Parathyroid adenoma (tissue), 2 donors: ENCODE results near the gene DAPK1.
A peak's percentile ranks its signal among the peaks of the same experiment; 100 is the strongest.

Source experiments
- H2AFZ ChIP-seq: fragments of 300-600 bp; sonication (generic); one replicate; pipeline ENCODE4 v1.7.0; 2017; ENCODE audit warnings: antibody characterized with exemption, mild to moderate bottlenecking
- H3K27ac ChIP-seq: fragments of 300-600 bp; sonication (generic); one replicate; pipeline ENCODE4 v1.7.0; 2017
- H3K27me3 ChIP-seq: fragments of 300-600 bp; sonication (generic); one replicate; pipeline ENCODE4 v1.7.0; 2017; ENCODE audit warnings: low read length; ENCODE audit not compliant: control insufficient read depth, insufficient read depth
- H3K36me3 ChIP-seq: fragments of 300-600 bp; sonication (generic); one replicate; pipeline ENCODE4 v1.7.0; 2017; ENCODE audit warnings: low read length; ENCODE audit not compliant: control insufficient read depth, insufficient read depth
- H3K4me1 ChIP-seq: fragments of 300-600 bp; sonication (generic); one replicate; pipeline ENCODE4 v1.7.0; 2017; ENCODE audit warnings: control low read depth
- H3K4me2 ChIP-seq: fragments of 300-600 bp; sonication (generic); one replicate; pipeline ENCODE4 v1.7.0; 2017; ENCODE audit warnings: low read length
- H3K4me3 ChIP-seq: fragments of 300-600 bp; sonication (generic); one replicate; pipeline ENCODE4 v1.7.0; 2017; ENCODE audit warnings: low read depth, low read length
- H3K79me2 ChIP-seq: fragments of 300-600 bp; sonication (generic); one replicate; pipeline ENCODE4 v1.7.0; 2017; ENCODE audit warnings: control low read depth
- H3K9ac ChIP-seq: fragments of 300-600 bp; sonication (generic); one replicate; pipeline ENCODE4 v1.7.0; 2017; ENCODE audit warnings: mild to moderate bottlenecking
- H3K9me3 ChIP-seq: fragments of 300-600 bp; sonication (generic); one replicate; pipeline ENCODE4 v1.7.0; 2017; ENCODE audit warnings: low read length; ENCODE audit not compliant: control insufficient read depth
- TF ChIP-seq, protein P1 (sequence below): fragments of 300-600 bp; sonication (generic); IDR thresholded peaks from one replicate; pipeline ENCODE4 v1.7.0; 2017; ENCODE audit warnings: antibody characterized with exemption, mild to moderate bottlenecking
- donor health status: primary hyperparathyroidism.

DAPK1 gene

DNA sequence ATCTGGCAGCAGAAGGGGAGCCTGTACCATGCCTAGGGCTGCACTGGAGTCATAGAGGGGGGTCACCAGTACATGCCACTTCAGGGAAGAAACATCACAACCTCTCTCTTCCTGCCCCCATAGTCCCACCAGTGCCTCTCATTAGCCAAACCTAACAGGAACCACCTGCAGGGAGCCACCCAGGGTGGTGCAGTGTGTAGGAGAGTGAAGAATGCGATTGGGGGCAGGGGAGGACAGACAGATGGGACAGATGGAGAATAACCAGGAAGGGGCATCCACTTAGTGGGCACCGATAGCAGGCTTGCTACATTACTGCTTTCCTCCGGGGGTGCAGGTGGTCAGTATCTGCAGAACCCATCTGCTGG lies 19.2 kb downstream of the DAPK1 start:
- Histone ChIP-seq H3K9ac (no peak overlapping the region), H2AFZ (no peak overlapping the region), H3K79me2 (no peaks in the 10 kb centered on the region), H3K9me3 (no peaks in the 10 kb centered on the region), H3K27ac (no peak overlapping the region), H3K27me3 (no peaks in the 10 kb centered on the region), H3K4me3 (no peak overlapping the region), H3K4me1 (peaks cover 12% of the 10 kb centered on the region), H3K4me2 (no peak overlapping the region), H3K36me3 (no peaks in the 10 kb centered on the region)
- TF ChIP-seq, protein P1, sequence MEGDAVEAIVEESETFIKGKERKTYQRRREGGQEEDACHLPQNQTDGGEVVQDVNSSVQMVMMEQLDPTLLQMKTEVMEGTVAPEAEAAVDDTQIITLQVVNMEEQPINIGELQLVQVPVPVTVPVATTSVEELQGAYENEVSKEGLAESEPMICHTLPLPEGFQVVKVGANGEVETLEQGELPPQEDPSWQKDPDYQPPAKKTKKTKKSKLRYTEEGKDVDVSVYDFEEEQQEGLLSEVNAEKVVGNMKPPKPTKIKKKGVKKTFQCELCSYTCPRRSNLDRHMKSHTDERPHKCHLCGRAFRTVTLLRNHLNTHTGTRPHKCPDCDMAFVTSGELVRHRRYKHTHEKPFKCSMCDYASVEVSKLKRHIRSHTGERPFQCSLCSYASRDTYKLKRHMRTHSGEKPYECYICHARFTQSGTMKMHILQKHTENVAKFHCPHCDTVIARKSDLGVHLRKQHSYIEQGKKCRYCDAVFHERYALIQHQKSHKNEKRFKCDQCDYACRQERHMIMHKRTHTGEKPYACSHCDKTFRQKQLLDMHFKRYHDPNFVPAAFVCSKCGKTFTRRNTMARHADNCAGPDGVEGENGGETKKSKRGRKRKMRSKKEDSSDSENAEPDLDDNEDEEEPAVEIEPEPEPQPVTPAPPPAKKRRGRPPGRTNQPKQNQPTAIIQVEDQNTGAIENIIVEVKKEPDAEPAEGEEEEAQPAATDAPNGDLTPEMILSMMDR: no peak

GRCh38 chr9:87517732-87518131 lies 20.1 kb downstream of the DAPK1 start:
- Histone ChIP-seq H3K9ac (no peak overlapping the region), H3K4me2 (no peak overlapping the region), H2AFZ (no peak overlapping the region), H3K27me3 (no peaks in the 10 kb centered on the region), H3K36me3 (no peaks in the 10 kb centered on the region), H3K79me2 (no peaks in the 10 kb centered on the region), H3K9me3 (no peaks in the 10 kb centered on the region), H3K27ac (no peak overlapping the region), H3K4me3 (no peak overlapping the region), H3K4me1 (peaks cover 12% of the 10 kb centered on the region)
- TF ChIP-seq, protein P1: no peak

DNA sequence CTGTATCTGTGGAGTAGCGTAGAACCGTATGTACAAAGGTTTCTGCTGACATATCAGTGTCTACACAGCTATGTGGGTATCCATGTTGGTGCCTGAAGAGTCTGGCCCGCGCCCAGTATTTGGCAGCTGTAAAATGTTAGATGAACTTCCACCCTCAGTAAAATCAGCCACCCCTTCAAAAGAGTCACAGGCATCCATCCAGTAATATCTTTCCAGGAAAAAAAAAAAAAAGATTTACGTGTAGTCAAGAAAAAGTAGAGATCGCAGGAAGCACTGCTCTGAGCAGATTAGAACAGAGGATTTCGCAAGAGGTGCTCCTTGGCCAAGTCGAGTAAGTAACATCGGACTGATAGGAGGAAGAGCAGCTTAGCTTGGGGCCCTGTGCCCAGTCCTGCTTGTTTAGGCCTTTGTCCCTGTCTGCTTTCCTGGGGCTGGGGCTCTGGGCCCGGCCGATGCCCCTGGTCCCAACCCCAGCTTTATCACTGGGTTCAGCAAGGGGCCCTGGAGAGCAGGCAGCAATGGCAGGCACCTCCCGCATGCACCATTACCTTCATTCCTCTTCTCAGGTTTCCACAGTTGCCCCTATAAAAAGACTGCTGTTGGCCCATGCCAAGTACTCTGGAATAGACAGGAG lies 21.2 kb downstream of the DAPK1 start:
- Histone ChIP-seq H3K4me2 (peak overlapping the region; percentile 6), H3K27me3 (no peaks in the 10 kb centered on the region), H3K4me3 (no peak overlapping the region), H3K4me1 (peaks cover 12% of the 10 kb centered on the region), H3K27ac (peak overlapping the region; percentile 72), H3K36me3 (no peaks in the 10 kb centered on the region), H3K9ac (no peak overlapping the region), H3K9me3 (no peaks in the 10 kb centered on the region), H2AFZ (peak overlapping the region; percentile 62), H3K79me2 (no peaks in the 10 kb centered on the region)
- TF ChIP-seq, protein P1: no peak

GRCh38 chr9:87519461-87519860 lies 21.8 kb downstream of the DAPK1 start:
- H3K4me2 ChIP-seq: no peak overlapping the region
- peak overlapping the region; percentile 62 for H2AFZ ChIP-seq
- TF ChIP-seq, protein P1: no peak
- no peaks in the 10 kb centered on the region for H3K79me2 ChIP-seq
- H3K27me3 ChIP-seq: no peaks in the 10 kb centered on the region
- H3K4me3 ChIP-seq: no peak overlapping the region
- H3K9ac ChIP-seq: no peak overlapping the region
- peak overlapping the region; percentile 72 for H3K27ac ChIP-seq
- H3K4me1 ChIP-seq: peaks cover 12% of the 10 kb centered on the region
- no peaks in the 10 kb centered on the region for H3K9me3 ChIP-seq
- H3K36me3 ChIP-seq: no peaks in the 10 kb centered on the region

- H3K4me1 ChIP-seq: peaks cover 12% of the 10 kb centered on the region
- H3K9ac ChIP-seq: no peak overlapping the region
- no peak overlapping the region for H2AFZ ChIP-seq
- no peaks in the 10 kb centered on the region for H3K9me3 ChIP-seq
- no peaks in the 10 kb centered on the region for H3K27me3 ChIP-seq
- H3K4me3 ChIP-seq: no peak overlapping the region
- TF ChIP-seq, protein P1: no peak
- no peaks in the 10 kb centered on the region for H3K79me2 ChIP-seq
- H3K4me2 ChIP-seq: no peak overlapping the region
- H3K36me3 ChIP-seq: no peaks in the 10 kb centered on the region
- no peak overlapping the region for H3K27ac ChIP-seq
Observed at GRCh38 chr9:87520172-87520683, 22.6 kb downstream of the DAPK1 start.
